K562 (cell line): ENCODE data around the gene RBM34. TPM values are rescaled to one million over a fixed set of nuclear protein-coding genes. Genes with fewer than 3 reads are reported as not detected.

Experiments
- CEBPZ ChIP-seq: fragments of 150-350 bp; IDR thresholded peaks from 2 replicates; pipeline ENCODE4 v1.6.1; 2014; ENCODE audit warnings: low read depth, mild to moderate bottlenecking, low read length, borderline replicate concordance
- CREB5 ChIP-seq: fragments of 250-450 bp; sonication (Bioruptor Pico); IDR thresholded peaks from 2 replicates; pipeline ENCODE4 v1.5.0; 2020; ENCODE audit warnings: mild to moderate bottlenecking
- NR1H2 ChIP-seq: sonication (generic); formaldehyde crosslinking; IDR thresholded peaks from 2 replicates; pipeline ENCODE4 v1.4.0; 2020; ENCODE audit warnings: mild to moderate bottlenecking, missing genetic modification reagents
- PHB2 ChIP-seq: fragments of 450-650 bp; IDR thresholded peaks from 2 replicates; pipeline ENCODE4 v1.6.1; 2017; ENCODE audit warnings: low read depth
- RBM15 ChIP-seq: fragments of 200-400 bp; formaldehyde crosslinking; IDR thresholded peaks from 2 replicates; pipeline ENCODE4 v1.6.1; 2018; ENCODE audit warnings: mild to moderate bottlenecking, low read length, moderate library complexity; ENCODE audit not compliant: insufficient read depth
- RFX1 ChIP-seq: fragments of 450-650 bp; IDR thresholded peaks from 2 replicates; pipeline ENCODE4 v1.6.1; 2016; ENCODE audit warnings: mild to moderate bottlenecking, moderate library complexity
- RREB1 ChIP-seq: fragments of 250-450 bp; sonication (Bioruptor Pico); IDR thresholded peaks from 2 replicates; pipeline ENCODE4 v1.4.0; 2020
- SMARCC2 ChIP-seq: fragments of 450-650 bp; IDR thresholded peaks from 2 replicates; pipeline ENCODE4 v1.6.1; 2017; ENCODE audit warnings: antibody characterized with exemption, moderate library complexity, mild to moderate bottlenecking, low read depth
- USF2 ChIP-seq: sonication (generic); formaldehyde crosslinking; IDR thresholded peaks from 2 replicates; pipeline ENCODE4 v1.5.0; 2020; ENCODE audit warnings: missing genetic modification reagents
- ZBTB49 ChIP-seq: sonication (generic); formaldehyde crosslinking; IDR thresholded peaks from 2 replicates; pipeline ENCODE4 v1.8.0; 2022; ENCODE audit warnings: missing genetic modification reagents, mild to moderate bottlenecking, borderline replicate concordance
- ZNF583 ChIP-seq: fragments of 250-450 bp; sonication (Bioruptor Pico); IDR thresholded peaks from 2 replicates; pipeline ENCODE4 v1.4.0; 2020
- ZNF717 ChIP-seq: fragments of 250-450 bp; sonication (Bioruptor Pico); IDR thresholded peaks from 2 replicates; pipeline ENCODE4 v1.5.0; 2021
- polyA plus RNA-seq, 8 experiments: library from polyadenylated mRNA; depleted of rRNA in 4 of 8; stranded (reverse) in 5 of 8; unstranded in 3 of 8; fragments of >200 nt; fragmentation: Nextera tagmentation in 2 of 8; fragmentation: Illumina TruSeq in 1 of 8; extraction: Ambion mirVana in 2 of 8; extraction: Trizol in 1 of 8; gene quantifications; 2 replicates each; pipeline versions ENCODE4 v1.2.1 to v1.2.3, GENCODE V29; 2011 to 2014; ENCODE audit warnings: inconsistent platforms in 1 of 8, missing spikeins in 1 of 8
- total RNA-seq, 7 experiments: library from RNA; depleted of rRNA in 6 of 7; stranded (reverse); fragments of >200 nt in 6 of 7; fragmentation: Illumina TruSeq in 2 of 7; extraction: Trizol in 2 of 7; gene quantifications; 2 replicates each; pipeline versions ENCODE4 v1.2.1 to v1.2.3, GENCODE V29; 2011 to 2021; ENCODE audit warnings: low replicate concordance in 1 of 7

Gene RBM34
- total and polyA plus RNA-seq, 9 of the 15 experiments (the other 6 are each of a cell fraction or from before 2014, with no cell fraction given), result 64.0 to 178 (median 124) TPM

- TF ChIP-seq CREB5 (CRISPR knock-in tag) (no peak), USF2 (CRISPR knock-in tag) (peak; percentile 93), SMARCC2 (no peak), RFX1 (no peak), CEBPZ (no peak), RBM15 (no peak), ZBTB49 (CRISPR knock-in tag) (peak; percentile 63), ZNF583 (peak; percentile 85), NR1H2 (CRISPR knock-in tag) (no peak), ZNF717 (CRISPR knock-in tag) (no peak), RREB1 (CRISPR knock-in tag) (no peak), PHB2 (no peak)
Observed at GRCh38 chr1:235128456-235129328, 32.4 kb downstream of the RBM34 start, which contains the start of gene TOMM20 (continued).
